ENCODE measurements around the gene KIF6.
"Not testable (repeated sequence)": the region's sequence is repeated elsewhere in the genome, so short reads cannot be mapped to it uniquely, and the experiment has no call there.

The KIF6 gene

DNA sequence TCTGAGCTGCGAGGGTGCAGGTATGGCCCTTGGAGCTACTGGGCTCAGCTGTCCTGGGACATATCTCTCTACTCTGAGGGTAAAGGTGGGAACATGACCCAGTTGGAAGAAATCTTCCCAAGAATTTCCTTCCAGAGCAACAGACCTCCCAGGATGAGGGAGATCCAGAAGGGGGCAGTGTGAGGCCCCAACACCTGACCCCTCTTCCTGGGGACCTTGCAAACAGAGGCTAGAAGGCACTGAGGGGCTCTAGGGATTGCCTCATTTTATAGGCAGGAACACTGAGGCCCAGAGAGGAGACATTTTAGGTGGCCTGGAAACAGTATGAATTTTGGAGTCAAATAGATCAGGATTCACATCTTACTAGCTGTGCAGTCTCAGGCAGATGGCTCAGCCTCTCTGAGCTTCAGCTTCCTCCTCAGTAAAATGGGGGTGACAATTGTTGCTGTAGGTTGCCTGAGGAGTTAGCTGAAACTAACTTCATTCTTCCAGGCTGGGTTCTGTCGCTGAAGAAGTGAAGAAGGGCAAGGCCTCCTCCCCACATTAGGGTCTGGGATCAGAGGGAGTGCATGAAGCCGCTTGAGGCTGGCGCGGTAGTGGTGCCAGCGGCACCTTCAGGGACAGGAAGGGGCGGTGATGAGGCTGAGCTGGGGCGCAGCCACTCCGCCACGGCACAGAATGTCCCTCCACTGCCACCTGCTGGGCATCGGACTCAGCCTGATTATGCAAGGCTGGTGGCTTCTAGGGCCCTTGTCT, 422.4 kb downstream of the KIF6 start:
- peak; percentile 50 for DNase-seq

DNA sequence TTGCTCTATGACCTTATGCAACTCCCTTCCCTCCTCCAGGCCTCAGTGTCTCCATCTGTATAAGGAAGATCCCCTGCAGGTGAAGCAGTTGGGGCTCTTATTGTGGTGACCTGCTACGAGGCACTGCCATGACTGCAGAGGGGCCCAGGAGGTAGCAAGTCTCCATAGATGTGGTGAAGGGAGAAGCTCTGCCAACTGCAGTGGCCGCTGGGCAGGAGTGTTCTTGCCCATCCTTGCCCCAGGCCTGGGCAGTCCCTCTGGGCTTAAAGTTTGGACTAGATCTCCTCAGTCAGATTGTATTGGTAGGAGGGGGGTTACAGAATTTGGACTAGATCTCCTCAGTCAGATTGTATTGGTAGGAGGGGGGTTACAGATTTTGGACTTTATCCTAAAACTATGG, 423.2 kb downstream of the KIF6 start:
- DNase-seq: no peak

DNA sequence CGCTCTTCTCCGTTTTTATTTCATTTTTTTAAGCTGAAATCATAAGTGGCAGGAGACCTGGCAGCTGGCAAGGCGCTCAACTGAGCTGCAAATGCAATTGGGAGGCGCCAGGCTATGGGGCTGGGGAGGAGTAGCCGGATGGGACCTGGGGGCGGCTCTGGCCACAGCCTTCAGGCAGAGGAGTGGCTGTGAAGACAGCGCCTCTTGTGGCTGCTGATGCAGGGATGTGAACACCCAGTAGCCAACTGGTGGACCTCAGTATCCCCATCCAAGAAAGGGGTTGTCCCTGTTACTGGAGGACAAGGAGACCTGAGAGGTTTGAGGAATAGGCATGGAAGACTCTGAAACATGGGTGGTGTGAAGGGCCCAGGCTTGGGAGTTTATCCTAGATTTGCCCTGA, 423.6 kb downstream of the KIF6 start:
- DNase-seq: no peak

DNA sequence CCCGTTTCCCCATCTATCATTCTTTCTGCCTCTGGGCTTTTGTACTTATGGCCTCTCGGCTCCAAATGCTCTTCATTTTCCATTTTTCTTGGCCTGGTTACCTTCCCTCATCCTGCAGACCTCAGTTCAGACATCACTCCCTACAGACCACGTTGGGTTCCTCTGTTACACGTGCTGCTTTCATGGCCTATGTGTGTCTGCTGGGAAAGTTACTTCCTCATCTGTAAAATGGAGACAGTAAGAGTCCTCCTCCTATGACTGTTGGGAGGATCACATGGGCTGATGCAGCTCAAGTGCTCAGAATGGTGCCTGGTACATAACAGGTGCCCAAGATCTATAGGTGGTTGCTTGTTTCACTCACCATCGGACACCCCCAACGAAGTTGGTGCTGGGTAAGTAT, 424.5 kb downstream of the KIF6 start:
- DNase-seq: no peak

DNA sequence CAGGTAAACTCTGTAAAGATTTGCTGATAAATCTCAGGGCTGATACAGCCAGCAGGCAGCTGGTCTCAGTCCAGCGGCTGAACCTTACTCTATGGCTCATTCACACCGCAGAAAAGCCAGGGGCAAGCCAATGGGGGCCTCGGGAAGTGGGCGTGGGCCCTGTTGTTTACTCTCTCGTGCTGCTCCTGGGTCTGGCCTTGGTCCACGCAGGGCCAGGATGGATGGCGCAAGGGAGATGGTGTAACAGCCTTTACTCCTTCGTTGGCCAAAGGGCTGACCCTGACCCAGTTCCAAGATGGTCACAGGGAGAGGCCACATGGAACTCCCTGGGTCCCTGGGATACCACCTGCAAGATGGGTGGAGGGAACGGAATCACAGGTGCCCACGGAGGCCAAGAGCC, 427.1 kb downstream of the KIF6 start:
- DNase-seq: no peak

DNA sequence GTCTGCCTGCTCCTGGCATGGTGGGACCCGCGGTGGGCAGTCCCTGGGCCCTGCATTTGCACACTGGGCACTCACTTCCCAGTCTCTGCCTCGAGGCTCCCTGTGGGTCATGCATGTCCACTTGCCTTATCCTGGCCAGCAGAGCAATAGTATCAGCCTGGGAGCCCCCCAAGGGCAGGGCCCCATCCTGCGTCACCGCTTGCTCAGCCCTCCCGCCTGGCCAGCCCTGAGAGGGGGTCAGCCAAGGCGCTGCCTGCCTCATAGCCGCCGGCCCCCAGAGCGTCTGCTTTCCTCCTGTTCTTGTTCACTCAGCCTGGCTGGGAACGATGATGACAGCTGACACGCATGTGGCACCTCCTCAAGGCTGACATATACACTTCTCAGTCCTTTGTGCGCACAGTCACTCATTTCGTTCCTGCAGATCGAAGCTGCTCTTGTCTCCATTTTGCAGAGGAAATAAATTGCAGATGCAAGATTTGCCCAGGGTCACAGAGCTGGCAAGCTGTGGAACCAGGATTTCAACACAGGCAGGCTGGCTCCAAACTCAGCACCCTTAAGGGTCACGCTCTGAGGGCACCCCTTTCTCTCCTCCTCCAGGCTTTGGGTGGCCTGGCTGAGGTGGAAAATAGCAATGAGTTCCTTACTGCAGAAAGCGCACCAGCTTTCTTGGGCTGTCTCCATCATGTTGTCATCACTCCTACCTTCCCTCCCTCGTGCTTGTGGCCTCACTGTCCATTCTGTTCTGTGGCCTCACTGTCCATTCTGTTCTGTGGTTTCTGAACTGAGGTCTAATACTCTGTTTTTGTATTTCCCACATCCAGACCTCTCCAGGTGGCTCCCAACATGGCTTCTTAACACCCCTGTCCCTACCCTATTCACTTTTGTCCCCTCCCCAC, 428.2 kb downstream of the KIF6 start:
- DNase-seq: peak; percentile 4

DNA sequence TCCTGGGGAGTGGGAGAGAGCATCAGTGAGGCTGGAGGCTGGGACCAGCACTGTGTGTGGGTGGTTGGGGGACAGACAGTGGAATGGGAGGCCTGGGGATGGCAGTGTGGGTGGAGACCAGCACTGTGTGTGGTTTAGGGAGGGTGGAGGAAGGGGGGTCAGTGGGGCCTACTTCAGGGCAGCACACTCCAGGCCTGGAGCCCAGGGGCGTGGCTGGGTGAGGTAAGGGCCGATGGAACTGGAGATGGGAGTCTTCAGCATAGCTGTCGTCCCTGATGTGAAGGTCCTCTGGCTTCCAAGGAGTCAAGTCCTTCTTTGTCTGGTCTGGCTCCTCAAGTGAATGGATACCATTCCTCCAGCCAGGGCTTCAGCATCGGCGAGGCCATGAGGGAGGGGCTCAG, 429.6 kb downstream of the KIF6 start:
- no peak for DNase-seq

DNA sequence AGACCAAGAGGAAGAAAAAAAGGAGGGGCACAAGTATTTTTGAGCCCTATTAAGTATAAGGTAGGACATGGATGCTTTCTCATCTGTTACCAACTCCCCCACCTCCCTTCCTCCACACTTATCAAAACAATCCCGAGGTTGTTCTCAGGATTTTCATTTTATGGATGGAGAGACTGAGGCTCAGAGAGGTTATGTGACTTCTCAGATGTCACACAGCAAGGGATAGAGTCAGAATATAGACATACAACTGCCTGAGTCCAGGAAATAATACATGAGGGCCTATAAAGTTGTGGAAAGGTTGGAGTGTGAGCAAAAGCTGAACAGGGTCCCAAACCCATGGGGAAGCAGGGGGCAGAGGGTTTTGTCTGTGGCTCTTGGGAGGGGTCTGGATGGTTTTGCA, 430.3 kb downstream of the KIF6 start:
- DNase-seq: no peak

DNA sequence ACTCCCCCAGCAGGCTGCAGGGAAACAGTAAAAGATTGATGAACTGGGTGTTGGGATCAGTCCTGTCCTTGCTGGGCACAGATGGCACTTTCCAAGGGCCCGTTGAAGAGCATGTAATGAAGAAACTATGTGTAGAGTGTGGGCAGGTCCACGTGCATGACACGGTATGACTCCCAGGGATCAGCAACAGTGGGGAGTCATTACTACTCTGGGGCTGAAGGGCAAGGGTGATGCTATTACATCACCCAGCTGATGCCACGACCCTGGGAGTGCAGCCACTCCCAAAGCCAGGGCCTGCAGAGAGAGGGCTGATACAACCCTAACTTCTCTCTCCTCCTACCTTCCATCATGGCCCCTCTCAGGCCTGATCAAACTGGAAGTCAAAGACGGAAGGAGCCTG, 431.1 kb downstream of the KIF6 start:
- no peak for DNase-seq

DNA sequence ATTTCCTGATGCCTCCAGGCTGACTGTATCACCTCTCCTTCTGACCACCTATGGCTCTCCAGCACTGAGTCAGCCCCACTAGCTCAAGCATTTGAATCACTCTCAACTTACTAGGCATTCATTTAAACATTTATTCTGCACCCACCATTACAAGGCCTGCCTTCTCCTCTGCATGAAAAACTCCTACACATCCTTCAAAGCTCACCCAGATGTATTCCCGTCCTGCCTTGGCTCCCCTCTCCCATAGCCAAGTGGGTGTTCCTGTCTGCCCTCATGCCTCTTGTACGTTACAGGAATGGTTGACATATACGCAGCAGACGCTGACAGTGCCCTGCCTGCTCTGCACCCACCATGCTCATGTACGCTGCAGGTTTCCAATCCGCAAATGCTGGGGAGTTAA, 432.6 kb downstream of the KIF6 start:
- no peak for DNase-seq

DNA sequence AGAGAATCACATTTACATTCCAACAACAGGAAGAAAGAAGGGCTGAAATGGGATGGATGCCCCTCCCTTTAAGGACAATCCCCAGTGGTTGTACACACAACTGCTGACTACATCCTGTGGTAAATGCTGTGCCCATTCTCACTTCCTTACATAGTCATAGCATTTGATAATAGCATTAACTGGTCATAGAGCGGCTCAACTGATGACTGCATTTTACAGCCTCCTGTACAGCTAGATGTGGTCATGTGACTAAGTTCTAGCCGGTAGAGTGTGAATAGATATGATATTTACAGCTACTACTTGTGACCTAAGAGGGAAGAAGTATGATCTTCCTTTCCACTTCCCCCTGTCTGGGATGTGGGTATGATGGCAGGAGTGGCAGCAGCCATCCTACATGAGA, 435.7 kb downstream of the KIF6 start:
- DNase-seq: no peak

DNA sequence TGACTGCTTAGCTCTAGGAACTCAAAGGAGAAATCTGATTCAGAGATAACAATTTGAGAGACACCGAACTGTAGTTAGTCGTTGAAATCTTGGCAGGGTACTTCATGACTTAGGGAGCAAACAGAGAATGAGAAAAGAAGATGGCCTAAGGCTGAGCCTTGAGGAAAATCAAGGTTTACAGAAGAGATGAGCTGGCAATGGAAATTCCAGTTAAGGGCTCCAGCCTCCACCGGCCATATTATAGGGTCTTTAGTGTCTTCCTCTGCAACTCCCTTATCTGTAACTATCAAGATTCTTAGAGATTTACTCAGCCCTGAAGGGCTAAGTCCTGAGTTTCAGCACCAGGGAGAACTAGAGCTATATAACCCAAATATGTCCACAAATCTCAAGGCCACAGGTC, 437.6 kb downstream of the KIF6 start:
- no peak for DNase-seq

DNA sequence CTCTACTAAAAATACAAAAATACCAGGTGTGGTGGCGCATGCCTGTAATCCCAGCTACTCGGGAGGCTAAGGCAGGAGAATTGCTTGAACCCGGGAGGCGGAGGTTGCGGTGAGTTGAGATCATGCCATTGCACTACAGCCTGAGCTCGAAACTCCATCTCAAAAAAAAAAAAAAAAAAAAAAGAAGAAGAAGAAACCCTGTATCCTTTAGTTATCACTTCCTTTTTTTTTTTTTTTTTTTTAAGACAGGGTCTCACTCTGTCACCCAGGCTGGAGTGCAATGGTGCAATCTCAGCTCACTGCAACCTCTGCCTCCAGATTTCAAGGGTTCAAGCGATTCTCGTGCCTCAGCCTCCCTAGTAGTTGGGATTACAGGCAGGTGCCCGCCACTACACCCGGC, 438.6 kb downstream of the KIF6 start:
- not testable (repeated sequence) for DNase-seq

DNA sequence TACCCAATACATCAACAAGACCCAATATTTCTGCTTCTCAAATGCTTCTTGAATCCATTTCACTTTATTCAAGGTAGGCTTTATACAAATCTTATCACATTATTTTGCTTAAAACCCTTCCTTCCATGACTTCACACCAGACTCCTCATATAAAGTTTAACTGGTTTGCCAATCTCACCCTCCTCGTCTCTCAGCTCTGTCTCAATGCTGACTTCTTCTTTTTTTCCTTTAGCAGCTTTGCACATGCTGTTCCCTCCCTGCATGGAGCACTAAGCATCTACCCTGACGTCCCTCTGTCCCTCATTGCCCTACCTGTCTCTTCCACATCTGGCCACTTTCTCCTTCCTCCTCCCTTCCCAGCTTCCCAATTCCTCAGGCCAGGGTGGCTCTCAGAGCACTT, 442.4 kb downstream of the KIF6 start:
- DNase-seq: no peak

DNA sequence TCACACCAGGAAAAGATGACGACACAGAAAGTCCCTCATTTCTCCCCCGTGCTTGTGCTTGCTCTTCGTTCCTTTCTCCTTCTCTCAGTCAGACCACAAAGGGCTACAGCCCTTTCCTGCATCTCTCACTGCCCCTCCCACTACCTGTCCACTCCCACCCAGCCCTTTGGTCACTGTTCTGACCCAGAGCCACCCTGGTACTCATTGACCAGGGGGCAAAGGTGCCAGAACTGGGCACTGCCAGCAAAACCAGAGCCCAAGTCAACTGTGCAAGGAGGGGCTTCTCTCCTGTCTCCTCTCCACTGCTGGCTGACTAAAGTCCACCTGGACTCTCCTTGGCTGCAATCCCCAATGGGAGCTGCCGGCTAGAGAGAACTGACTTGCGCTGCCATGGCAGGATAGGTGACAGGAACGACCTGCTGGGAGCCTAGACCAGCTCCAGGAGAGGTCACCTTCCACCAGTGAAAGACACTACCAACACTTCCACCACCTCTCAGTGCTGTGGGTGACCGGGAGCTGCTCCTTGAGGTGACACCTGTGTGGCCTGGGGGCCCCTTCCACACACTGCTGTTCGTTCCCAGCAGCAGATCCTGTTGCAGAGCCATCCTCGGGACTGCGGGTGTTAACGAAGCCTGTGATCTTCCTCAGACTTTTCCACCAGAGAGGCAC, 443.8 kb downstream of the KIF6 start:
- no peak for DNase-seq

DNA sequence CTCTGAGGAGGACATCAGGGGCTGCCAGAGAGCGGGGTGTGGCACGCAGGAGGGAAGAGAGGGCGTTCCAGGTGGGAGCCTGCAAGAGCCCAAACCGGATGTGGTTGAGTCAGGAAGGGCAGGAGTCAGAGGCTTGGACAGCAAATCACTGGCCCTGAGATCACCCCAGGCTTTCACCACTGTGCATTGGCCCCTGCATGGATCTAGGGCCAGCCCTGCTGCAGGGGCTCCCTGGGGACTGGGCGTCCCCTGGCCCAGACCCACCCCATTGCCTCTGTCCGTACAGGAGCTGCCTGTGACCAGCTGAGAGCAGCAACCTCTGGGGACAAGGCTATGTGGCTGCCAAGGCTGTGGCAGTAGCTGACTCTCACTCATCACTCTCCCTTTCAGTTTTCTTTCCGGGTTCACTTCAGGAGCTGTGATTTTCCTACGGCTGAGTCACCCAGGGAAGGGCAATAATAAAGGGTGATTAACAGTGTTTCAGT, 444.9 kb downstream of the KIF6 start:
- DNase-seq: no peak
